IPS-20b (cell line): ENCODE results near the gene TIAM1.
A peak's percentile ranks its signal among the peaks of the same experiment; 100 is the strongest.

Source experiments
- H3K27ac ChIP-seq: one replicate; pipeline ENCODE4 v1.5.1; 2013; ENCODE audit warnings: low read length
- H3K27me3 ChIP-seq: 2 replicates; pipeline ENCODE4 v1.6.1; 2013; ENCODE audit warnings: mild to moderate bottlenecking, low read length, inconsistent platforms; ENCODE audit not compliant: insufficient read depth
- H3K36me3 ChIP-seq: 2 replicates; pipeline ENCODE4 v1.6.1; 2013; ENCODE audit warnings: low read depth, mild to moderate bottlenecking, inconsistent platforms, low read length, moderate library complexity; ENCODE audit not compliant: insufficient read depth
- H3K4me1 ChIP-seq: 2 replicates; pipeline ENCODE4 v1.6.1; 2013; ENCODE audit warnings: mild to moderate bottlenecking, control low read depth, inconsistent platforms, low read length, moderate library complexity; ENCODE audit not compliant: insufficient read depth
- H3K4me3 ChIP-seq: 2 replicates; pipeline ENCODE4 v1.5.1; 2013; ENCODE audit warnings: mild to moderate bottlenecking, low read length, inconsistent platforms
- H3K9ac ChIP-seq: 2 replicates; pipeline ENCODE4 v1.6.1; 2013; ENCODE audit warnings: low read depth, mild to moderate bottlenecking, inconsistent platforms, low read length, moderate library complexity
- H3K9me3 ChIP-seq: 2 replicates; pipeline ENCODE4 v1.6.1; 2013; ENCODE audit warnings: mild to moderate bottlenecking, low read depth, low read length, inconsistent platforms; ENCODE audit not compliant: insufficient read depth

The TIAM1 gene

GRCh38 chr21:31195334-31196015, 148.6 kb downstream of the TIAM1 start:
- H3K9ac ChIP-seq, result no peak overlapping the region

DNA sequence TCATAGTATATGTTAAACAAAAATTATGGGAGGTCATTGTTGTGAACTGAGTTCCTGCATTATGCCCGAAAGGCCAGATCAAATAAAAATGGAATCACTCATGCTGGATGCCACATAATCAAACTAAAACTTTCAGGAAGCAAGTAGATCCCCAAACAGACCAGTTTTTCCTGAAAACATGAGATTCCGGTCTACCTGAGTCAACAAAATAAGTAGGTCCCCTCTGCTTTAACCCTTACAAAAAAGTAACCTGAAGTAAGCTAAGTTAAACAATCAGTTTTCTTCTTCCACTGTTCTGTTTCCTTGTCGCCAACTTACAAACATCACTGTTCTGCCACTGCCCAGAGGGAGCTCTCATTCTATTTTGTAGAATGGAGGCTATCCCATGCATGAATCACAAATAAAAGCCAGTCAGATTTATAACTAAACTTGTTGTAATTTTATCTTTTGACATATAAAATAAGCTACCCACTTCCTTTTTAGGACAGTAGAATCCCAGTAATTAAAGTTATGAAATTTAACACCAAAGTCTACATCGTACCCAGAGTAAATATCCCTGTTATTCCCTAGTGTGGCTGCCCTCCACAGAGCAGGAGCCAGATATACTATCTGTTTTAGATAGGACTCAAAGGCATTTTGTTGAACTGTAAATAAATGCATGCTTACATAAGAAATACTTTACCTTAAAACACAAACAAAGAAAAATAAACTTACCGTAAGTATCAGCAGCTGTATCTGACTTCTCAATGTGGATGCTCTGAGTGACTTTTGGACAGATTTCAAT, 149.4 kb downstream of the TIAM1 start:
- Histone ChIP-seq H3K9ac (no peak overlapping the region), H3K27me3 (no peaks in the 10 kb centered on the region), H3K4me1 (peaks cover 7% of the 10 kb centered on the region; the same call in 1 of the 2 replicates), H3K9me3 (no peaks in the 10 kb centered on the region), H3K27ac (no peak overlapping the region), H3K36me3 (0 out of 2 replicates have a peak, but pooled peaks cover 5% of the 10 kb centered on the region), H3K4me3 (no peak overlapping the region)

More at GRCh38 chr21:31195334-31196015, 148.6 kb downstream of the TIAM1 start:
- no peak overlapping the region for H3K4me3 ChIP-seq
- peaks cover 7% of the 10 kb centered on the region; the same call in 1 of the 2 replicates for H3K4me1 ChIP-seq
- no peaks in the 10 kb centered on the region for H3K9me3 ChIP-seq
- no peak overlapping the region for H3K27ac ChIP-seq
- H3K36me3 ChIP-seq, result 0 out of 2 replicates have a peak, but pooled peaks cover 5% of the 10 kb centered on the region
- no peaks in the 10 kb centered on the region for H3K27me3 ChIP-seq

DNA sequence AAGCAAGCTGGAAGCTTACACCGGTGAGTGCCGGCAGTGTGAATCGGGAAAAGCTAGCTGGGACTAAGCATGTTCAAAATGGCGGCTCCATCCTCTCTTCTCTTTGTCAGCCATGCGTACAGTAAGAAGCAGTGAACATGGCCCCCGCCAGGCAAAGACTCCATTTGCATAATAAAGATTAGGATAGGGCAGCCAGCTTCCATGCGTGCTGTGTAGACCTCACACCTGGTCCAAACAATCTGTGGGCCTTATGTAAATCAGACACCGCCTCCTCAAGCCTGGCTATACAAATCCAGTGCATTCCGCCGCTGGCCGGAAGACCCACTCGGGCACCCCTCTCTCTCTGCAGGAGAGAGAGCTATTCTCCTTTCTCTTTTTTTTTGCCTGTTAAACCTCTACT, 150.3 kb downstream of the TIAM1 start:
- Histone ChIP-seq H3K36me3 (peaks cover 5% of the 10 kb centered on the region; the same call in 1 of the 2 replicates), H3K27ac (peak overlapping the region; percentile 48), H3K4me1 (peaks cover 7% of the 10 kb centered on the region; the same call in 1 of the 2 replicates), H3K27me3 (no peaks in the 10 kb centered on the region), H3K9ac (peak overlapping the region; percentile 11; the same call in 1 of the 2 replicates), H3K4me3 (no peak overlapping the region), H3K9me3 (no peaks in the 10 kb centered on the region)

- Histone ChIP-seq H3K9me3 (no peaks in the 10 kb centered on the region), H3K9ac (no peak overlapping the region), H3K27ac (no peak overlapping the region)
Measured at GRCh38 chr21:31191553-31191952, 152.5 kb downstream of the TIAM1 start.

DNA sequence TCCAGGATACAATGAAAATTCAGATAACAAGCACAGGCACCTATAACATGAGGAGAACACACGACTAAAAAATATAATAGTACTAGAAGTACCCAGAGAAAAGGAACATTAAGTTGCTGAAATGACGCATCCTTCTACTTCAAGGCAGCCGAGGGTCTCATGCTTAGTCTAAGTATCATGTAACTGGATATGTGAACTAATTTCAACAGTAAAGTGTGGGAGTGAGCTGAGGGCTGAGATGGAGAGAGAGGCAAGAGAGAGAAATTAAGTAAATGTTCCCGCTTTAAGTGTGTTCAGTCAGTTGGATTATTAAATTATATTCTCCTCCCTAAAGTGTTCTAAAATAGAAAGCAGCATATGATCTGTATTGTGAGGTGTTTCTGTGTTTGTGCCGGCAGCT, 153.5 kb downstream of the TIAM1 start:
- Histone ChIP-seq H3K4me3 (no peak overlapping the region), H3K9me3 (no peaks in the 10 kb centered on the region), H3K9ac (no peak overlapping the region), H3K27ac (no peak overlapping the region), H3K4me1 (peaks cover 17% of the 10 kb centered on the region), H3K36me3 (peaks cover 5% of the 10 kb centered on the region; the same call in 1 of the 2 replicates), H3K27me3 (no peaks in the 10 kb centered on the region)

More at GRCh38 chr21:31191553-31191952, 152.5 kb downstream of the TIAM1 start:
- no peaks in the 10 kb centered on the region for H3K27me3 ChIP-seq
- H3K4me3 ChIP-seq, result no peak overlapping the region
- peaks cover 5% of the 10 kb centered on the region; the same call in 1 of the 2 replicates for H3K36me3 ChIP-seq
- H3K4me1 ChIP-seq, result peaks cover 17% of the 10 kb centered on the region

DNA sequence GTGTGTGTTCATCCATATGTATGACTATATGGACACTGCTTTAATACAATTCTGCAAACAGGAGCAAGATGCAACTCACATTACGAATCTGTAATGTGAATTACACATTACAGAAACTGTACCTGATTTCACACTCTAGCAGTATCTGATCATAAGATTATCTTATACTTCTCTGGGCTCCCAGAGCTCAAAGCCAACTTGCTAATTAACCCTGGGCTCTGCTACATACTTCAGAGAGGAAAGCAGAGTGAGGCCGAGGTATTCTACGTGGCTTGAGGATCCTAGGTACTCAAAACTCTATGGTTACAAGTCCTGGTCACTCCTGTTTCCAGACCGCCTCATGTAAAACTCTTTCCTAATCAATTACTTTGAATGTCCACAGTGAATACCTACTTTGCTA, 156.6 kb downstream of the TIAM1 start:
- H3K9ac ChIP-seq, result no peak overlapping the region
- peaks cover 10% of the 10 kb centered on the region for H3K4me1 ChIP-seq
- peaks cover under 1% of the 10 kb centered on the region; the same call in 1 of the 2 replicates for H3K36me3 ChIP-seq
- H3K4me3 ChIP-seq, result no peak overlapping the region
- no peaks in the 10 kb centered on the region for H3K9me3 ChIP-seq
- H3K27ac ChIP-seq, result no peak overlapping the region
- no peaks in the 10 kb centered on the region for H3K27me3 ChIP-seq

DNA sequence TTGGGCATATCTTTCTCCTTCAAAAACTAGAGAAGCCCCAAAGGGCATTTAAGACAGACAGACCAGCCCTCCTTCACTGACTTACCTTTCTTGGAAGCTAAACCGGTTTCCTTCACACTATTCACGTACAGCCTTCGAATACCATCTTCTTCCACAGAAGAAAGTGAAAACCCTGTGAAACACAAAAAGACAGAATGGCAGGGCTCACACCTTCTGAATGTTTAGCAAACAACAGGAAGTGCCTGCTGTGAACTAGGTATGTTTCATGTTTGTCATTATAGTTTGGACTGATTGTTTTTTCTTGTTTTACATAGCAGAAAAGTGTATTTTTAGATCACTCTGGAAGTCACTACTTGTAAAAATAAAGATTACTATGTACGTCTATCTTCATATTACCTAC, 157.1 kb downstream of the TIAM1 start:
- Histone ChIP-seq H3K4me3 (no peak overlapping the region), H3K9ac (no peak overlapping the region), H3K36me3 (no peaks in the 10 kb centered on the region; the same call in 1 of the 2 replicates), H3K4me1 (peaks cover 10% of the 10 kb centered on the region), H3K27ac (no peak overlapping the region), H3K27me3 (no peaks in the 10 kb centered on the region), H3K9me3 (no peaks in the 10 kb centered on the region)

- Histone ChIP-seq H3K27me3 (no peaks in the 10 kb centered on the region), H3K4me1 (peaks cover 10% of the 10 kb centered on the region), H3K4me3 (no peak overlapping the region), H3K36me3 (no peaks in the 10 kb centered on the region; the same call in 1 of the 2 replicates), H3K27ac (no peak overlapping the region), H3K9me3 (no peaks in the 10 kb centered on the region), H3K9ac (no peak overlapping the region)
Measured at GRCh38 chr21:31185663-31186062, 158.4 kb downstream of the TIAM1 start.

- H3K27me3 ChIP-seq, result no peaks in the 10 kb centered on the region
- no peak overlapping the region for H3K9ac ChIP-seq
- H3K4me3 ChIP-seq, result no peak overlapping the region
- H3K9me3 ChIP-seq, result no peaks in the 10 kb centered on the region
- H3K36me3 ChIP-seq, result no peaks in the 10 kb centered on the region; the same call in 1 of the 2 replicates
- H3K27ac ChIP-seq, result no peak overlapping the region
- H3K4me1 ChIP-seq, result peaks cover 10% of the 10 kb centered on the region
Measured at GRCh38 chr21:31184876-31185275, 159.2 kb downstream of the TIAM1 start.

GRCh38 chr21:31184459-31184858, 159.6 kb downstream of the TIAM1 start:
- Histone ChIP-seq H3K9me3 (no peaks in the 10 kb centered on the region), H3K27me3 (no peaks in the 10 kb centered on the region), H3K36me3 (no peaks in the 10 kb centered on the region; the same call in 1 of the 2 replicates), H3K27ac (no peak overlapping the region), H3K4me3 (no peak overlapping the region), H3K4me1 (peaks cover 10% of the 10 kb centered on the region), H3K9ac (no peak overlapping the region)

GRCh38 chr21:31182231-31183140, 161.6 kb downstream of the TIAM1 start:
- Histone ChIP-seq H3K9ac (no peak overlapping the region), H3K27me3 (no peaks in the 10 kb centered on the region), H3K27ac (no peak overlapping the region), H3K36me3 (no peaks in the 10 kb centered on the region), H3K4me1 (peaks cover 8% of the 10 kb centered on the region), H3K4me3 (no peak overlapping the region), H3K9me3 (no peaks in the 10 kb centered on the region)
